ENCODE measurements around the gene MYO1D.
"Not testable (repeated sequence)": the region's sequence is repeated elsewhere in the genome, so short reads cannot be mapped to it uniquely, and the experiment has no call there.

Gene MYO1D

GRCh38 chr17:32821987-32822934 lies 54.7 kb downstream of the MYO1D start:
- in situ Hi-C loops (cut with MboI; ENCODE audit: low sequenced_read_pairs), result not testable (repeated sequence)

GRCh38 chr17:32820440-32820839 lies 56.5 kb downstream of the MYO1D start:
- in situ Hi-C loops (cut with MboI; ENCODE audit: low sequenced_read_pairs), result no loop called here

GRCh38 chr17:32819787-32820186 lies 57.1 kb downstream of the MYO1D start:
- in situ Hi-C loops (cut with MboI; ENCODE audit: low sequenced_read_pairs), result no loop called here

GRCh38 chr17:32819035-32819434 lies 57.9 kb downstream of the MYO1D start:
- in situ Hi-C loops (cut with MboI; ENCODE audit: low sequenced_read_pairs), result no loop called here

- in situ Hi-C loops (cut with MboI; ENCODE audit: low sequenced_read_pairs), result no loop called here
Measured at GRCh38 chr17:32815460-32815859, 61.5 kb downstream of the MYO1D start.

GRCh38 chr17:32814836-32815235 lies 62.1 kb downstream of the MYO1D start:
- in situ Hi-C loops (cut with MboI; ENCODE audit: low sequenced_read_pairs), result no loop called here

GRCh38 chr17:32813021-32813420 lies 63.9 kb downstream of the MYO1D start:
- in situ Hi-C loops (cut with MboI; ENCODE audit: low sequenced_read_pairs), result no loop called here

GRCh38 chr17:32810690-32811089 lies 66.2 kb downstream of the MYO1D start:
- in situ Hi-C loops (cut with MboI; ENCODE audit: low sequenced_read_pairs), result no loop called here

GRCh38 chr17:32807577-32807976 lies 69.3 kb downstream of the MYO1D start:
- in situ Hi-C loops (cut with MboI; ENCODE audit: low sequenced_read_pairs), result no loop called here

- in situ Hi-C loops (cut with MboI; ENCODE audit: low sequenced_read_pairs), result no loop called here
Measured at GRCh38 chr17:32806646-32807045, 70.3 kb downstream of the MYO1D start.

- in situ Hi-C loops (cut with MboI; ENCODE audit: low sequenced_read_pairs), result no loop called here
Measured at GRCh38 chr17:32805029-32805976, 71.6 kb downstream of the MYO1D start.

GRCh38 chr17:32803544-32803943 lies 73.4 kb downstream of the MYO1D start:
- in situ Hi-C loops (cut with MboI; ENCODE audit: low sequenced_read_pairs), result no loop called here

- in situ Hi-C loops (cut with MboI; ENCODE audit: low sequenced_read_pairs), result no loop called here
Measured at GRCh38 chr17:32802306-32802705, 74.6 kb downstream of the MYO1D start.

GRCh38 chr17:32801641-32802040 lies 75.3 kb downstream of the MYO1D start:
- in situ Hi-C loops (cut with MboI; ENCODE audit: low sequenced_read_pairs), result no loop called here

GRCh38 chr17:32801193-32801592 lies 75.7 kb downstream of the MYO1D start:
- in situ Hi-C loops (cut with MboI; ENCODE audit: low sequenced_read_pairs), result no loop called here

GRCh38 chr17:32798938-32799337 lies 78.0 kb downstream of the MYO1D start:
- in situ Hi-C loops (cut with MboI; ENCODE audit: low sequenced_read_pairs), result no loop called here

- in situ Hi-C loops (cut with MboI; ENCODE audit: low sequenced_read_pairs), result no loop called here
Measured at GRCh38 chr17:32795339-32795979, 81.5 kb downstream of the MYO1D start.

GRCh38 chr17:32794533-32795246 lies 82.2 kb downstream of the MYO1D start:
- in situ Hi-C loops (cut with MboI; ENCODE audit: low sequenced_read_pairs), result no loop called here

GRCh38 chr17:32793841-32794240 lies 83.1 kb downstream of the MYO1D start:
- in situ Hi-C loops (cut with MboI; ENCODE audit: low sequenced_read_pairs), result no loop called here

- in situ Hi-C loops (cut with MboI; ENCODE audit: low sequenced_read_pairs), result no loop called here
Measured at GRCh38 chr17:32792207-32792606, 84.7 kb downstream of the MYO1D start.
